Measurements from ENCODE around the gene HEATR1. TPM values are rescaled to one million over a fixed set of nuclear protein-coding genes. Genes with fewer than 3 reads are reported as not detected.

The HEATR1 gene
- total RNA-seq, 1 experiment from 2014 or later: 68.3 TPM

DNA sequence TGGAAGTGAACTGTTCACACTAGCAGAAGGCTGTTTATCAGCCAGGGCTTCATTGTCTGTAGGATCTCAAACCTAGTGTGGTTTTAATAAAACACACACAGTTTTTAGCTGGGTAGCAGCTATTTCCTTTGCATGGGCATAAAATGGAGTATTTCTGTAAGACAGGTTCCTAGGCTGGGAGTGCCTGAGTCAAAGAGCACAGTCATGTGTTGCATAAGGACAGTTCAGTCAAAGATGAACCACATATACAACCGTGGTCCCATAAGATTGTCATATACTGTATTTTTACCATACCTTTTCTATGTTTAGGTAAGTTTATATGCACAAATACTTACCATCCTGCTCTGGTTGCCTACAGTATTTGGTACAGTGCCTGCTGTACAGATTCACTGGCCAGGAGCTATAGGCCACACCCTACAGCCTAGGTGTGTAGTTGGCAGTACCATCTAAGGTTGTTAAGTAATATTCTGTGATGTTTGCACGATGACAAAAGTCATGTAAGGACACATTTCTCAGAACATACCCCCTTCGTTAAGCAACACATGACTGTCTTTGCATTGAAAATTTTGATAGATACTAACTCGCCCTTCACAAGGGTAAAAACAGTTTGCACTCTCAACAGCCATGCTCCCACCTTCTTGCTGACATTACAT is 63.4 kb downstream of the HEATR1 start:
- no peak for TF ChIP-seq JUND (IDR thresholded peaks at IDR 0.05)
- TF ChIP-seq TCF7L2 (IDR thresholded peaks at IDR 0.05; ENCODE audit: borderline replicate concordance, extremely low read depth, insufficient read depth, insufficient read length): no peak
- TF ChIP-seq RAD21 (IDR thresholded peaks at IDR 0.05; ENCODE audit: low read depth): no peak
- no peak for TF ChIP-seq REST (IDR thresholded peaks at IDR 0.05; ENCODE audit: low read depth)
- no peak for TF ChIP-seq YY1 (IDR thresholded peaks at IDR 0.05; ENCODE audit: extremely low read depth, insufficient replicate concordance, low read depth, low read length)
- Histone ChIP-seq H3K9me2 (ENCODE audit: insufficient read depth) (no peaks in the 10 kb centered on the region), H2AFZ (ENCODE audit: low read depth, low read length, poor library complexity, severe bottlenecking) (no peak overlapping the region), H3K36me3 (ENCODE audit: control insufficient read depth in 1 of 2, insufficient read depth in 2 of 2, low read length in 2 of 2) (peaks cover 21 to 23% of the 10 kb centered on the region in 2 experiments; a peak in 3 of 4 replicates), H3K27ac (ENCODE audit: low read depth, low read length) (no peak overlapping the region), H3K9ac (ENCODE audit: low read length) (no peak overlapping the region), H3K4me2 (ENCODE audit: low read length) (no peak overlapping the region), H3K9me3 (ENCODE audit: control insufficient read depth in 1 of 2, insufficient read depth in 1 of 2, low read depth in 1 of 2, low read length in 2 of 2) (no peaks in the 10 kb centered on the region), H3K79me2 (ENCODE audit: insufficient read depth, low read length) (peaks cover 5% of the 10 kb centered on the region; the same call in 1 of the 2 replicates), H3K4me1 (ENCODE audit: control insufficient read depth in 1 of 2, insufficient read depth in 2 of 2, low read length in 2 of 2) (0 out of 4 replicates have a peak, but pooled peaks cover 0 to 4% of the 10 kb centered on the region in 2 experiments), H4K20me1 (ENCODE audit: insufficient read depth) (no peaks in the 10 kb centered on the region), H3K27me3 (ENCODE audit: insufficient read depth, low read length) (no peaks in the 10 kb centered on the region), H3K4me3 (replicated peaks in 1 of 2; ENCODE audit: low read depth in 1 of 2, low read length in 2 of 2) (no peak overlapping the region)
- DNase-seq (ENCODE audit: low read depth, low spot score) (no peak), ATAC-seq (no peak)
- ChIA-PET POLR2A (no interaction called here), RAD21 (ENCODE audit: low non-redundant PET in 1 of 2, low total read pairs in 2 of 2, uncharacterized antibody in 2 of 2, unreplicated experiment in 2 of 2) (no interaction called here), CTCF (no interaction called here)
- BruUV-seq (replicated peaks): no TSS peak
- intact Hi-C loops (cut with micrococcal nuclease): no loop called here

All from HCT116 (cell line).